Measurements from ENCODE around the gene CNTN5.

DNA sequence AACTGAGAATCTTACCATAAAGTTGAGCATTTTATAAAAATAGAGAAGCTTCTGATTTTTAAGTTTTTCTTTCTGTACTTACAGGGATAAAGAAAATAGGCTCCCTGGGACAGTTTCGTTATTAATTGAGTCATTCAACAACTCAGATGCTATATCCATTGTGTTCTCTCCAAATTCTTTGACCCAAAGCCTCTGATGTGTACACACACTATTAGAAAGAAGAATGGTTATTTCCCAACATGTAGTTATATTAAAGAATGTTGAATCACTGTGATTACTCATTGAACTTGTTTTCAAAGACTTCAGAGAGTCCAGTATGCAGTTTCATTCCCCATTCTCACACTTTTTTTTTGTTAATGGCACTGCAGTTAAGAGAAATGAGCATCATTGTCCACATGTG lies 932.1 kb downstream of the CNTN5 start:
- TF ChIP-seq ZNF670 (tag by site-specific recombination; IDR thresholded peaks at IDR 0.05; ENCODE audit: low read depth) (no peak), SCRT2 (tag by site-specific recombination; IDR thresholded peaks at IDR 0.05) (no peak), SCRT1 (tag by site-specific recombination; IDR thresholded peaks at IDR 0.05; ENCODE audit: borderline replicate concordance) (no peak), MYNN (tag by site-specific recombination; IDR thresholded peaks at IDR 0.05; ENCODE audit: borderline replicate concordance) (no peak), ZNF366 (tag by site-specific recombination; conservative IDR thresholded peaks at IDR 0.05) (no peak), ZNF585B (tag by site-specific recombination; IDR thresholded peaks at IDR 0.05) (no peak), ZFP69B (tag by site-specific recombination; IDR thresholded peaks at IDR 0.05) (no peak)
- TF ChIP-seq, protein P1, sequence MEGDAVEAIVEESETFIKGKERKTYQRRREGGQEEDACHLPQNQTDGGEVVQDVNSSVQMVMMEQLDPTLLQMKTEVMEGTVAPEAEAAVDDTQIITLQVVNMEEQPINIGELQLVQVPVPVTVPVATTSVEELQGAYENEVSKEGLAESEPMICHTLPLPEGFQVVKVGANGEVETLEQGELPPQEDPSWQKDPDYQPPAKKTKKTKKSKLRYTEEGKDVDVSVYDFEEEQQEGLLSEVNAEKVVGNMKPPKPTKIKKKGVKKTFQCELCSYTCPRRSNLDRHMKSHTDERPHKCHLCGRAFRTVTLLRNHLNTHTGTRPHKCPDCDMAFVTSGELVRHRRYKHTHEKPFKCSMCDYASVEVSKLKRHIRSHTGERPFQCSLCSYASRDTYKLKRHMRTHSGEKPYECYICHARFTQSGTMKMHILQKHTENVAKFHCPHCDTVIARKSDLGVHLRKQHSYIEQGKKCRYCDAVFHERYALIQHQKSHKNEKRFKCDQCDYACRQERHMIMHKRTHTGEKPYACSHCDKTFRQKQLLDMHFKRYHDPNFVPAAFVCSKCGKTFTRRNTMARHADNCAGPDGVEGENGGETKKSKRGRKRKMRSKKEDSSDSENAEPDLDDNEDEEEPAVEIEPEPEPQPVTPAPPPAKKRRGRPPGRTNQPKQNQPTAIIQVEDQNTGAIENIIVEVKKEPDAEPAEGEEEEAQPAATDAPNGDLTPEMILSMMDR (tag by site-specific recombination; IDR thresholded peaks at IDR 0.05) = no peak
- TF ChIP-seq, protein P2, sequence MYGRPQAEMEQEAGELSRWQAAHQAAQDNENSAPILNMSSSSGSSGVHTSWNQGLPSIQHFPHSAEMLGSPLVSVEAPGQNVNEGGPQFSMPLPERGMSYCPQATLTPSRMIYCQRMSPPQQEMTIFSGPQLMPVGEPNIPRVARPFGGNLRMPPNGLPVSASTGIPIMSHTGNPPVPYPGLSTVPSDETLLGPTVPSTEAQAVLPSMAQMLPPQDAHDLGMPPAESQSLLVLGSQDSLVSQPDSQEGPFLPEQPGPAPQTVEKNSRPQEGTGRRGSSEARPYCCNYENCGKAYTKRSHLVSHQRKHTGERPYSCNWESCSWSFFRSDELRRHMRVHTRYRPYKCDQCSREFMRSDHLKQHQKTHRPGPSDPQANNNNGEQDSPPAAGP (tag by site-specific recombination; IDR thresholded peaks at IDR 0.05) = no peak

Data from HEK293 (cell line).